Astrocyte (in vitro differentiated cells and primary cell): ENCODE results near the gene CHCHD6. TPM values are rescaled to one million over a fixed set of nuclear protein-coding genes. Genes with fewer than 3 reads are reported as not detected.

Experiments used
- DNase-seq: peaks from one replicate; pipeline ENCODE4 v3.0.0-alpha.2; 2010; ENCODE audit warnings: low read depth
- FAIRE-seq: peaks from 2 replicates; lab custom pipeline; 2011; peaks lifted over from hg19 to GRCh38; lab: Jason Lieb, UNC
- H2AFZ ChIP-seq: 2 replicates; pipeline ENCODE4 v1.6.0; 2012; ENCODE audit warnings: low read depth, low read length, inconsistent platforms
- H3K27ac ChIP-seq: 2 replicates; pipeline ENCODE4 v1.5.1; 2011; ENCODE audit warnings: low read depth, low read length, inconsistent platforms
- H3K27me3 ChIP-seq: 2 replicates; pipeline ENCODE4 v1.6.0; 2011; ENCODE audit warnings: low read length, inconsistent platforms; ENCODE audit not compliant: insufficient read depth
- H3K36me3 ChIP-seq: 2 replicates; pipeline ENCODE4 v1.5.1; 2011; ENCODE audit warnings: low read length, inconsistent platforms; ENCODE audit not compliant: insufficient read depth
- H3K4me1 ChIP-seq: 2 replicates; pipeline ENCODE4 v1.5.1; 2011; ENCODE audit warnings: low read length, inconsistent platforms; ENCODE audit not compliant: insufficient read depth
- H3K4me2 ChIP-seq: 2 replicates; pipeline ENCODE4 v1.6.0; 2012; ENCODE audit warnings: low read length, inconsistent platforms
- H3K4me3 ChIP-seq: 2 replicates; pipeline ENCODE4 v1.5.1; 2011; ENCODE audit warnings: low read depth, mild to moderate bottlenecking, low read length, inconsistent platforms; ENCODE audit not compliant: insufficient read depth
- H3K79me2 ChIP-seq: 2 replicates; pipeline ENCODE4 v1.6.0; 2012; ENCODE audit warnings: mild to moderate bottlenecking, low read length, inconsistent platforms; ENCODE audit not compliant: insufficient read depth
- H3K9ac ChIP-seq: 2 replicates; pipeline ENCODE4 v1.6.0; 2012; ENCODE audit warnings: mild to moderate bottlenecking, low read length, inconsistent platforms
- H3K9me3 ChIP-seq: 2 replicates; pipeline ENCODE4 v1.5.1; 2012; ENCODE audit warnings: low read depth, mild to moderate bottlenecking, low read length, inconsistent platforms; ENCODE audit not compliant: insufficient read depth
- H4K20me1 ChIP-seq: 2 replicates; pipeline ENCODE4 v1.6.0; 2012; ENCODE audit warnings: low read length, inconsistent platforms; ENCODE audit not compliant: insufficient read depth
- H3K27ac Mint-ChIP-seq: one replicate; pipeline ENCODE4 v1.8.0; 2021; ENCODE audit warnings: mild to moderate bottlenecking, mixed read lengths; ENCODE audit not compliant: unreplicated experiment
- H3K27me3 Mint-ChIP-seq: one replicate; pipeline ENCODE4 v1.8.0; 2021; ENCODE audit warnings: low read depth, mixed read lengths; ENCODE audit not compliant: unreplicated experiment
- H3K36me3 Mint-ChIP-seq: one replicate; pipeline ENCODE4 v1.8.0; 2021; ENCODE audit warnings: low read depth, mixed read lengths; ENCODE audit not compliant: unreplicated experiment
- H3K4me1 Mint-ChIP-seq: one replicate; pipeline ENCODE4 v1.8.0; 2021; ENCODE audit warnings: low read depth, mixed read lengths; ENCODE audit not compliant: unreplicated experiment
- H3K4me3 Mint-ChIP-seq: one replicate; pipeline ENCODE4 v1.8.0; 2021; ENCODE audit warnings: mild to moderate bottlenecking, moderate library complexity, mixed read lengths; ENCODE audit not compliant: unreplicated experiment
- H3K9me3 Mint-ChIP-seq: one replicate; pipeline ENCODE4 v1.8.0; 2021; ENCODE audit warnings: mild to moderate bottlenecking, mixed read lengths; ENCODE audit not compliant: unreplicated experiment
- CTCF ChIP-seq: IDR thresholded peaks from 2 replicates; pipeline ENCODE4 v1.5.1; 2011; ENCODE audit warnings: low read depth, mild to moderate bottlenecking, inconsistent platforms, low read length, moderate library complexity; ENCODE audit not compliant: insufficient read depth
- EZH2 ChIP-seq: IDR thresholded peaks from 2 replicates; pipeline ENCODE4 v1.6.1; 2012; ENCODE audit warnings: mild to moderate bottlenecking, low read length, inconsistent platforms; ENCODE audit not compliant: insufficient read depth
- total RNA-seq: library from RNA; stranded (reverse); gene quantifications from 2 replicates; pipeline ENCODE4 v1.2.1, GENCODE V29; 2021

The CHCHD6 gene
- total RNA-seq, 1 donor from 2014 or later: 21.1 TPM

GRCh38 chr3:126991366-126992200, 287.5 kb downstream of the CHCHD6 start:
- Mint-ChIP-seq H3K27me3 (no peaks in the 10 kb centered on the region), H3K36me3 (peaks cover 3% of the 10 kb centered on the region), H3K4me3 (no peak overlapping the region), H3K4me1 (no peaks in the 10 kb centered on the region), H3K9me3 (no peaks in the 10 kb centered on the region), H3K27ac (no peak overlapping the region)
- H3K79me2 ChIP-seq: peaks cover 100% of the 10 kb centered on the region
- H3K4me1 ChIP-seq: peaks cover 2% of the 10 kb centered on the region
- no peaks in the 10 kb centered on the region for H3K9me3 ChIP-seq
- H2AFZ ChIP-seq: no peak overlapping the region
- FAIRE-seq (no peak), DNase-seq (no peak)
- no peak overlapping the region for H3K9ac ChIP-seq
- no peak overlapping the region for H3K4me2 ChIP-seq
- TF ChIP-seq EZH2 (no peak), CTCF (no peak)
- no peak overlapping the region for H3K4me3 ChIP-seq
- no peaks in the 10 kb centered on the region for H3K27me3 ChIP-seq
- no peaks in the 10 kb centered on the region for H3K36me3 ChIP-seq
- H3K27ac ChIP-seq: no peak overlapping the region
- peaks cover 99% of the 10 kb centered on the region for H4K20me1 ChIP-seq

- peaks cover 4% of the 10 kb centered on the region for H3K4me1 ChIP-seq
- H3K9me3 ChIP-seq: no peaks in the 10 kb centered on the region
- peaks cover 3% of the 10 kb centered on the region for H3K36me3 Mint-ChIP-seq
- H3K4me3 ChIP-seq: no peak overlapping the region
- H3K9ac ChIP-seq: no peak overlapping the region
- no peak overlapping the region for H3K4me2 ChIP-seq
- no peak overlapping the region for H3K27ac ChIP-seq
- H3K27me3 Mint-ChIP-seq: no peaks in the 10 kb centered on the region
- H2AFZ ChIP-seq: no peak overlapping the region
- H4K20me1 ChIP-seq: peaks cover 99% of the 10 kb centered on the region
- H3K79me2 ChIP-seq: peaks cover 100% of the 10 kb centered on the region
- H3K4me3 Mint-ChIP-seq: no peak overlapping the region
- H3K27me3 ChIP-seq: no peaks in the 10 kb centered on the region
- H3K27ac Mint-ChIP-seq: no peak overlapping the region
- no peak for DNase-seq
- no peaks in the 10 kb centered on the region for H3K9me3 Mint-ChIP-seq
- no peaks in the 10 kb centered on the region for H3K4me1 Mint-ChIP-seq
- no peak for FAIRE-seq
- TF ChIP-seq EZH2 (no peak), CTCF (no peak)
- H3K36me3 ChIP-seq: no peaks in the 10 kb centered on the region
Observed at GRCh38 chr3:126992216-126992615, 288.2 kb downstream of the CHCHD6 start.

GRCh38 chr3:126992776-126993175, 288.7 kb downstream of the CHCHD6 start:
- Mint-ChIP-seq H3K4me1 (no peaks in the 10 kb centered on the region), H3K27me3 (no peaks in the 10 kb centered on the region), H3K27ac (no peak overlapping the region), H3K4me3 (no peak overlapping the region), H3K9me3 (no peaks in the 10 kb centered on the region), H3K36me3 (peaks cover 3% of the 10 kb centered on the region)
- FAIRE-seq (no peak), DNase-seq (no peak)
- no peak for TF ChIP-seq EZH2
- TF ChIP-seq CTCF: no peak
- no peaks in the 10 kb centered on the region for H3K27me3 ChIP-seq
- H3K27ac ChIP-seq: no peak overlapping the region
- peaks cover 4% of the 10 kb centered on the region for H3K4me1 ChIP-seq
- no peaks in the 10 kb centered on the region for H3K36me3 ChIP-seq
- H4K20me1 ChIP-seq: peaks cover 99% of the 10 kb centered on the region
- no peak overlapping the region for H3K9ac ChIP-seq
- H3K4me3 ChIP-seq: no peak overlapping the region
- H2AFZ ChIP-seq: no peak overlapping the region
- no peak overlapping the region for H3K4me2 ChIP-seq
- H3K79me2 ChIP-seq: peaks cover 100% of the 10 kb centered on the region
- H3K9me3 ChIP-seq: no peaks in the 10 kb centered on the region
